Glutamatergic neuron (in vitro differentiated cells): Measurements from ENCODE around the gene CD59. TPM values are rescaled to one million over a fixed set of nuclear protein-coding genes. Genes with fewer than 3 reads are reported as not detected.
"Not testable (repeated sequence)": the region's sequence is repeated elsewhere in the genome, so short reads cannot be mapped to it uniquely, and the experiment has no call there.

Experiments used
- DNase-seq: peaks from one replicate; pipeline ENCODE4 v3.0.0; 2022
- H3K27ac Mint-ChIP-seq: one replicate; pipeline ENCODE4 v1.8.0; 2020; ENCODE audit warnings: mild to moderate bottlenecking, mixed read lengths, inconsistent platforms; ENCODE audit not compliant: unreplicated experiment
- H3K27me3 Mint-ChIP-seq: one replicate; pipeline ENCODE4 v1.8.0; 2020; ENCODE audit warnings: mild to moderate bottlenecking, moderate library complexity, mixed read lengths, inconsistent platforms; ENCODE audit not compliant: unreplicated experiment
- H3K36me3 Mint-ChIP-seq: one replicate; pipeline ENCODE4 v1.8.0; 2020; ENCODE audit warnings: mild to moderate bottlenecking, mixed read lengths, inconsistent platforms; ENCODE audit not compliant: unreplicated experiment
- H3K4me1 Mint-ChIP-seq: one replicate; pipeline ENCODE4 v1.8.0; 2020; ENCODE audit warnings: mild to moderate bottlenecking, low read depth, mixed read lengths, inconsistent platforms; ENCODE audit not compliant: unreplicated experiment
- H3K4me3 Mint-ChIP-seq: one replicate; pipeline ENCODE4 v1.8.0; 2020; ENCODE audit warnings: mild to moderate bottlenecking, mixed read lengths, inconsistent platforms; ENCODE audit not compliant: unreplicated experiment
- H3K9me3 Mint-ChIP-seq: one replicate; pipeline ENCODE4 v1.8.0; 2020; ENCODE audit warnings: mild to moderate bottlenecking, moderate library complexity, mixed read lengths, inconsistent platforms; ENCODE audit not compliant: unreplicated experiment
- CTCF ChIP-seq: fragments of 200-600 bp; sonication (generic); IDR thresholded peaks from one replicate; pipeline ENCODE4 v1.5.0; 2021; ENCODE audit not compliant: partially characterized antibody, unreplicated experiment
- total RNA-seq: library from RNA; stranded (reverse); fragmentation: NEBNext Ultra II Directional; extraction: Animal tissue kit (Norgen Biotek cat#: 25700); gene quantifications from one replicate; pipeline ENCODE4 v1.2.1, GENCODE V29; 2021; ENCODE audit not compliant: unreplicated experiment

The CD59 gene
- total RNA-seq, 1 donor from 2014 or later, result 105 TPM

GRCh38 chr11:33687733-33688479 lies 48.3 kb downstream of the CD59 start:
- Mint-ChIP-seq H3K9me3 (no peaks in the 10 kb centered on the region), H3K27me3 (no peaks in the 10 kb centered on the region), H3K36me3 (no peaks in the 10 kb centered on the region), H3K4me1 (peaks cover 6% of the 10 kb centered on the region), H3K4me3 (no peak overlapping the region), H3K27ac (no peak overlapping the region)
- DNase-seq, result peak; percentile 58
- peak; percentile 61 for TF ChIP-seq CTCF

GRCh38 chr11:33685082-33685481 lies 51.1 kb downstream of the CD59 start:
- Mint-ChIP-seq H3K36me3 (no peaks in the 10 kb centered on the region), H3K27ac (no peak overlapping the region), H3K9me3 (no peaks in the 10 kb centered on the region), H3K4me1 (peaks cover 2% of the 10 kb centered on the region), H3K27me3 (no peaks in the 10 kb centered on the region), H3K4me3 (no peak overlapping the region)
- no peak for TF ChIP-seq CTCF
- DNase-seq, result no peak

GRCh38 chr11:33684003-33684706 lies 52.1 kb downstream of the CD59 start:
- no peaks in the 10 kb centered on the region for H3K36me3 Mint-ChIP-seq
- no peak overlapping the region for H3K4me3 Mint-ChIP-seq
- no peaks in the 10 kb centered on the region for H3K9me3 Mint-ChIP-seq
- no peaks in the 10 kb centered on the region for H3K27me3 Mint-ChIP-seq
- no peak overlapping the region for H3K27ac Mint-ChIP-seq
- no peak for TF ChIP-seq CTCF
- no peak for DNase-seq
- peaks cover 2% of the 10 kb centered on the region for H3K4me1 Mint-ChIP-seq

DNA sequence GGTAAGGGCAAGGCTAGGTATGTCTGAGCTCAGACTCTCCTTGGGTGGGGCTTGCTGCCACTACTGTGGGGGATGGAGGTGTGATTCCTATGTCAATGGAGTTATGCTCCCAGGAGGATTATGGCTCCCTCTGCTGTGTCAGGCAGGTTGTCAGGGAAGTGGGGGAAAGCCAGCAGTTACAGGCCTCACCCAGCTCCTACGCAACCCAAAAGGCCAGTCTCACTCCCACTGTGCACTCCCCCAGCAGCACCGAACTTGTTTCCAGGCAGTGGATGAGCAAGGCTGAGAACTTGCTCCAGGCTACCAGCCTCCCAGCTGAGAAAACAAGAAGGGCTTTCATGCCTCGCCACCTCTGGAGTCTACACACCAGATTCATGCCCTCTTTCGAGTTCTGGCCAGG lies 53.8 kb downstream of the CD59 start:
- TF ChIP-seq CTCF, result no peak
- no peak for DNase-seq
- no peak overlapping the region for H3K27ac Mint-ChIP-seq
- H3K4me3 Mint-ChIP-seq, result no peak overlapping the region
- H3K36me3 Mint-ChIP-seq, result no peaks in the 10 kb centered on the region
- no peaks in the 10 kb centered on the region for H3K9me3 Mint-ChIP-seq
- H3K4me1 Mint-ChIP-seq, result peaks cover 2% of the 10 kb centered on the region
- H3K27me3 Mint-ChIP-seq, result no peaks in the 10 kb centered on the region

- Mint-ChIP-seq H3K4me1 (peaks cover 2% of the 10 kb centered on the region), H3K27me3 (no peaks in the 10 kb centered on the region), H3K27ac (no peak overlapping the region), H3K36me3 (no peaks in the 10 kb centered on the region), H3K9me3 (no peaks in the 10 kb centered on the region), H3K4me3 (no peak overlapping the region)
- DNase-seq, result no peak
- TF ChIP-seq CTCF, result no peak
These were observed 54.2 kb downstream of the CD59 start for GRCh38 chr11:33682019-33682418.

DNA sequence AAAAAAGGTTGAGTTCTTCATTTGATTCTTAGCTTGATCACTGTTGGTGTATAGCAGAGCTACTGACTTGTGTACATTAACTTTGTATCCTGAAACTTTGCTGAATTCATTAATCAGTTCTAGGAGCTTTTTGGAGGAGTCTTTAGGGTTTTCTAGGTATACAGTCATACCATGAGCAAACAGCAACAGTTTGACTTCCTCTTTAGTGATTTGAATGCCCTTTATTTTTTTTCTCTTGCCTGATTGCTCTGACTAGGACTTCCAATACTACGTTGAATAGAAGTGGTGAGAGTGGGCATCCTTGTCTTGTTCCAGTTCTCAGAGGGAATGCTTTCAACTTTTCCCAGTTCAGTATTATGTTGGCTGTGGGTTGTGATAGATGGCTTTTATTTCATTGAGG lies 57.6 kb downstream of the CD59 start:
- not testable (repeated sequence) for H3K27ac Mint-ChIP-seq, H3K36me3 Mint-ChIP-seq, H3K4me3 Mint-ChIP-seq, H3K9me3 Mint-ChIP-seq, H3K27me3 Mint-ChIP-seq, DNase-seq, H3K4me1 Mint-ChIP-seq
